PC-9 (cell line): ENCODE measurements around the gene BBX. TPM values are rescaled to one million over a fixed set of nuclear protein-coding genes. Genes with fewer than 3 reads are reported as not detected.

ENCODE experiments used
- BruUV-seq: library from RNA; stranded (reverse); fragments of 400-500 nt; replicated peaks from 2 replicates; lab custom pipeline; 2021; lab: Mats Ljungman, UMichigan
- CTCF ChIA-PET: fragments of 300-600 bp; sonication (Branson Sonifier 250); formaldehyde crosslinking; loops from one replicate; lab custom pipeline; 2022; ENCODE audit warnings: antibody characterized with exemption; lab: Charles Lee
- POLR2A ChIA-PET: fragments of 300-600 bp; sonication (Branson Sonifier 250); formaldehyde crosslinking; loops from one replicate; lab custom pipeline; 2022; ENCODE audit warnings: antibody characterized with exemption; ENCODE audit not compliant: unreplicated experiment; lab: Charles Lee
- DNase-seq, 2 experiments: peaks; one replicate each; pipeline versions ENCODE4 v3.0.0 to v3.0.0-alpha.2; 2015 to 2022; ENCODE audit warnings: mixed read lengths in 1 of 2
- H2AFZ ChIP-seq: fragments of 200-600 bp; sonication (generic); 2 replicates; pipeline ENCODE4 v1.8.1; 2017; ENCODE audit warnings: antibody characterized with exemption
- H3F3A ChIP-seq: fragments of 200-600 bp; sonication (generic); 2 replicates; pipeline ENCODE4 v1.8.1; 2017; ENCODE audit warnings: antibody characterized with exemption, mild to moderate bottlenecking, low read depth; ENCODE audit not compliant: insufficient read depth
- H3K27ac ChIP-seq: fragments of 200-600 bp; sonication (generic); 2 replicates; pipeline ENCODE4 v1.6.1; 2016; ENCODE audit warnings: mixed run types
- H3K27me3 ChIP-seq: fragments of 200-600 bp; sonication (generic); 2 replicates; pipeline ENCODE4 v1.6.1; 2016; ENCODE audit warnings: low read depth, mixed run types; ENCODE audit not compliant: insufficient read depth
- H3K36me3 ChIP-seq: fragments of 200-600 bp; sonication (generic); 2 replicates; pipeline ENCODE4 v1.6.1; 2016; ENCODE audit warnings: low read depth, mixed run types
- H3K4me1 ChIP-seq: fragments of 200-600 bp; sonication (generic); replicated peaks from 2 replicates; pipeline ENCODE4 v1.6.1; 2016; ENCODE audit warnings: mixed run types; ENCODE audit not compliant: insufficient read depth
- H3K4me2 ChIP-seq: fragments of 200-600 bp; sonication (generic); 2 replicates; pipeline ENCODE4 v1.6.1; 2017; ENCODE audit warnings: mixed run types
- H3K4me3 ChIP-seq: fragments of 200-600 bp; sonication (generic); 2 replicates; pipeline ENCODE4 v1.6.1; 2016; ENCODE audit warnings: mixed run types
- H3K79me2 ChIP-seq: fragments of 200-600 bp; sonication (generic); 2 replicates; pipeline ENCODE4 v1.6.1; 2017; ENCODE audit warnings: low read depth, mixed run types
- H3K9me2 ChIP-seq: fragments of 200-600 bp; sonication (generic); 2 replicates; pipeline ENCODE4 v1.8.1; 2017; ENCODE audit warnings: mild to moderate bottlenecking; ENCODE audit not compliant: insufficient read depth
- H3K9me3 ChIP-seq: fragments of 200-600 bp; sonication (generic); 2 replicates; pipeline ENCODE4 v1.8.1; 2016; ENCODE audit warnings: low read depth; ENCODE audit not compliant: insufficient read depth
- H4K20me1 ChIP-seq: fragments of 200-600 bp; sonication (generic); 2 replicates; pipeline ENCODE4 v1.8.1; 2017; ENCODE audit not compliant: insufficient read depth
- EZH2 ChIP-seq: fragments of 200-600 bp; sonication (generic); IDR thresholded peaks from 2 replicates; pipeline ENCODE4 v1.8.0; 2017; ENCODE audit warnings: antibody characterized with exemption, low read depth
- intact Hi-C: fragments of 100-400 bp; cut with micrococcal nuclease; formaldehyde crosslinking; loops from one replicate; pipeline ENCODE4 v1.10.0; 2022; ENCODE audit not compliant: unreplicated experiment
- total RNA-seq: library from RNA; stranded (reverse); gene quantifications from 2 replicates; pipeline ENCODE4 v1.2.3, GENCODE V29; 2021
- TF ChIP-seq, protein P1 (sequence below): fragments of 200-600 bp; sonication (generic); conservative IDR thresholded peaks from 2 replicates; pipeline ENCODE4 v1.6.1; 2017; ENCODE audit warnings: mixed run types, antibody characterized with exemption, mild to moderate bottlenecking, moderate library complexity

BBX gene
- total RNA-seq, 1 experiment from 2014 or later, result 91.7 TPM

- Histone ChIP-seq H3F3A (0 out of 2 replicates have a peak, but pooled peaks cover 6% of the 10 kb centered on the region), H3K27ac (no peak overlapping the region), H3K9me3 (no peaks in the 10 kb centered on the region), H3K36me3 (no peaks in the 10 kb centered on the region), H3K9me2 (no peaks in the 10 kb centered on the region), H3K79me2 (no peaks in the 10 kb centered on the region), H3K4me1 (no peaks in the 10 kb centered on the region), H4K20me1 (no peaks in the 10 kb centered on the region), H3K4me3 (no peak overlapping the region), H3K27me3 (no peaks in the 10 kb centered on the region), H3K4me2 (no peak overlapping the region), H2AFZ (no peak overlapping the region)
- ChIA-PET CTCF (interaction anchor here (0.6 kb wide), 1 partner anchor 30 kb away, joined by 3 read pairs; no protein-coding TSS in a partner anchor), POLR2A (no interaction called here)
- no peak for DNase-seq
- intact Hi-C loops, result no loop called here
- TF ChIP-seq EZH2, result no peak
- BruUV-seq, result no TSS peak
Observed at GRCh38 chr3:107685383-107685782, 162.6 kb downstream of the BBX start.

GRCh38 chr3:107687056-107687581 is 164.4 kb downstream of the BBX start:
- TF ChIP-seq, protein P1, sequence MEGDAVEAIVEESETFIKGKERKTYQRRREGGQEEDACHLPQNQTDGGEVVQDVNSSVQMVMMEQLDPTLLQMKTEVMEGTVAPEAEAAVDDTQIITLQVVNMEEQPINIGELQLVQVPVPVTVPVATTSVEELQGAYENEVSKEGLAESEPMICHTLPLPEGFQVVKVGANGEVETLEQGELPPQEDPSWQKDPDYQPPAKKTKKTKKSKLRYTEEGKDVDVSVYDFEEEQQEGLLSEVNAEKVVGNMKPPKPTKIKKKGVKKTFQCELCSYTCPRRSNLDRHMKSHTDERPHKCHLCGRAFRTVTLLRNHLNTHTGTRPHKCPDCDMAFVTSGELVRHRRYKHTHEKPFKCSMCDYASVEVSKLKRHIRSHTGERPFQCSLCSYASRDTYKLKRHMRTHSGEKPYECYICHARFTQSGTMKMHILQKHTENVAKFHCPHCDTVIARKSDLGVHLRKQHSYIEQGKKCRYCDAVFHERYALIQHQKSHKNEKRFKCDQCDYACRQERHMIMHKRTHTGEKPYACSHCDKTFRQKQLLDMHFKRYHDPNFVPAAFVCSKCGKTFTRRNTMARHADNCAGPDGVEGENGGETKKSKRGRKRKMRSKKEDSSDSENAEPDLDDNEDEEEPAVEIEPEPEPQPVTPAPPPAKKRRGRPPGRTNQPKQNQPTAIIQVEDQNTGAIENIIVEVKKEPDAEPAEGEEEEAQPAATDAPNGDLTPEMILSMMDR, result no peak
- TF ChIP-seq EZH2, result no peak
- Histone ChIP-seq H3K79me2 (0 out of 2 replicates have a peak, but pooled peaks cover 4% of the 10 kb centered on the region), H3F3A (0 out of 2 replicates have a peak, but pooled peaks cover 6% of the 10 kb centered on the region), H3K4me3 (no peak overlapping the region), H2AFZ (no peak overlapping the region), H3K4me2 (no peak overlapping the region), H4K20me1 (no peaks in the 10 kb centered on the region; the same call in 1 of the 2 replicates), H3K27me3 (no peaks in the 10 kb centered on the region), H3K9me2 (no peaks in the 10 kb centered on the region), H3K27ac (no peak overlapping the region), H3K4me1 (no peaks in the 10 kb centered on the region), H3K36me3 (no peaks in the 10 kb centered on the region), H3K9me3 (no peaks in the 10 kb centered on the region)
- BruUV-seq, result no TSS peak
- ChIA-PET POLR2A (no interaction called here), CTCF (interaction anchor here (0.6 kb wide), 1 partner anchor 452 kb away, joined by 4 read pairs; no protein-coding TSS in a partner anchor)
- no peak for DNase-seq
- intact Hi-C loops, result no loop called here

DNA sequence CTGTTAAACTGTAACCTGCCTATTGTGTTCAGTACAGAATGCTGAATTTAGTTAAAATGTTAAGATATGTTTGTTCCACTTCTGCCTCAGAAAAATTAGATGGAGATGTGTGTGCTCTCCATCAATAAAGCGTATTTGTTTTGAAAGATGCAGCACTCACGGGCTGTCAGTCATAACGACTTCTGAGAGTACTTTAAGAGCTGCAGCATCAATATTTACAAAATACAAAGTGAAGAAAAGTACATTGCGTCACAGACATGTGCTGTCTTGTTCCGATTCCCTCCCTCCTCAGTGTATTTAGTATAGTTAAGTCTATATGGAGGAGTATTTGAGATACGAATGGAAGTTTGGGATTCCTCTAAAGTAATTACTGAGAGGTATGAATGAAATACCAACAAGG is 166.6 kb downstream of the BBX start:
- Histone ChIP-seq H3K9me3 (no peaks in the 10 kb centered on the region), H2AFZ (no peak overlapping the region), H3K4me2 (no peak overlapping the region), H3K4me3 (no peak overlapping the region), H4K20me1 (no peaks in the 10 kb centered on the region; the same call in 1 of the 2 replicates), H3K4me1 (no peaks in the 10 kb centered on the region), H3K79me2 (0 out of 2 replicates have a peak, but pooled peaks cover 4% of the 10 kb centered on the region), H3F3A (0 out of 2 replicates have a peak, but pooled peaks cover 6% of the 10 kb centered on the region), H3K36me3 (no peaks in the 10 kb centered on the region), H3K9me2 (no peaks in the 10 kb centered on the region), H3K27me3 (no peaks in the 10 kb centered on the region), H3K27ac (no peak overlapping the region)
- CTCF ChIA-PET, result interaction anchor here (1.2 to 1.5 kb wide), 2 partner anchors 9 to 364 kb away, joined by 3 to 6 read pairs; no protein-coding TSS in a partner anchor
- BruUV-seq, result no TSS peak
- TF ChIP-seq EZH2, result no peak
- TF ChIP-seq, protein P1, result no peak
- POLR2A ChIA-PET, result no interaction called here
- intact Hi-C loops, result no loop called here
- DNase-seq, result no peak
